GM19324 (cell line): ENCODE results near the gene NAALAD2.
"Not testable (repeated sequence)": the region's sequence is repeated elsewhere in the genome, so short reads cannot be mapped to it uniquely, and the experiment has no call there.

Experiments
- ATAC-seq: cut with Tn5 transposase; IDR thresholded peaks from one replicate; pipeline ENCODE4 v1.9.1; 2021; ENCODE audit warnings: mild to moderate bottlenecking, moderate library complexity; ENCODE audit not compliant: unreplicated experiment, low FRiP score

Gene NAALAD2

DNA sequence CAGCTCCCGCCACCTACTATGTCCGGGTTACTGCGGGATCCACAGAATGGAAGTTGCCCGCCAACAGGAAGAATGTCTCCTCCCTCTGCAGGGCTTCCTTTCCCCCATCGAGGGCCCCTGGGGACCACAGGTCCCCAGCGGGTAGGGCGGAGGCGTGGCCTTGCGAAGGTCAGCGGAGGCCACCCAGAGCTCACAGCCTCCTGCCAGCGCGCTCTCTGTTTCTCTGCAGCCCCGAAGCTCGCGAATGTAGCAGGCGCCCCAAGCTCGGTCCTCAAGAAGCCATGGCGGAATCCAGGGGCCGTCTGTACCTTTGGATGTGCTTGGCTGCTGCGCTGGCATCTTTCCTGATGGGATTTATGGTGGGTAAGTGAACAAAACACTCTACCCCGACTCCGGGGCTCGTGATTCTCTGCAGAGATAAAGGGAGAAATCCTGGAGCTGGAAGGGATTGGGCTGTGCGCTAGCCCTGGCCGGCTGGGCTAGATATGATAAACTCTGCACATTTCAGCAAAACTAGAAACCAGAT, at the start of gene NAALAD2:
Gene NAALAD2, plus strand, starts transcription at position 186 of the 526 bp plus-strand sequence. Its CDS starts 96 bp downstream, at position 282.
- ATAC-seq: peak; percentile 73

DNA sequence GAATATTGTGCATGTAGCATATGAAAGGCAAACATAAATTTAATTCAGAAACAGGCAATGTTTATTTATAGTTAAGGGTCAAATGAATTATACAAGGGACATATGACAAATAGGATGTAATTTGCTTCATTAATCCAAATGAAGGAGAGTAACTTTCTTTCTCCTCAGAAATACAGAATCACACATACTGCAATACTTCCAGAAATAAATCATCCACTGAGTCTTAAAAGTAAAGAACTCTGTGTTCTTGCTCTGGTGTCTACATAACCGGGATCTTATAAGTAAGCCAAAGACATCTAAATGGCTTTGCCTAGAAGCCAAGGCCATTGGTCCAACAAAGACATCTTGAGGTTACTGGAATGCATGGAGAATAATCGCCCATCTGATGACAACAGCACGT, 48.8 kb upstream of the NAALAD2 start, which contains the start of gene UBTFL1:
Gene UBTFL1, plus strand, starts transcription at position 301 of the 400 bp plus-strand sequence. Its CDS starts 0 bp downstream, at position 301.
- not testable (repeated sequence) for ATAC-seq

DNA sequence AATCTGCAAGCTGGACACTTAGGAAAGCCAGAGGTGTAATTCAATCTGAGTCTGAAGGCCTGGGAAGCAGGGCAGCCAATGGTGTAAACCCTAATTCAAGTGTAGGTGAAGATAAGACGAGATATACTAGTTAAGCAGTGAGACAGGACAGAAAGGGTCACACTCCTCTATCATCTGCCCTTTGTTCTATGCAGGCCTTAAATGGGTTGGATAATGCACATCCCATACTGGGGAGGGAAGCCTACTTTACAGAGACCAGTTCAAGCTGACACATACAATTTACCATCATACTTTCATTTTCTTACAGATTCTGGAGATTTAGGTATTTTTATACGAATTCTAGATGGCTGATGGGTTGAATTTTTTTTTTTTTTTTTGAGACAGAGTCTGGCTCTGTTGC, 45.7 kb upstream of the NAALAD2 start:
- ATAC-seq: not testable (repeated sequence)

- ATAC-seq: not testable (repeated sequence)
These were observed 39.1 kb upstream of the NAALAD2 start for GRCh38 chr11:90095230-90095924.

DNA sequence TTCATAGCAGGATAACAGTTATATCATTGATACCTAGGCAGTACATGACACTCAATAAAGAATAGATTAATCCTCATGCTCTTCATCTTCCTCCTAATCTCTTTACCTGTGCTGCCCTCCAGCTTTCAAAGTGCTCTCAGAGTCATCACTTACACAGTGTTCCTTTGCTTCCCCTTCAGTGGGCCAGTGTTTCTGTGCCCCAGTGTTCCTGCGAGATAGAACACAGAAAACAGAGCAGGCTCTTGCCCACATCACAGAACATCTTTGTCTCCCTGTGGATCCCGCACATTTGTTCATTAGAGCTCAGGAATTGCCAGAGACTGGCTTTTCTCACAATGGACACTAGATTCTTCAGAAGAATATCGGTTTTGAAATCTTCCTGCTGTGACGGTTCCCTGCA, 36.2 kb upstream of the NAALAD2 start:
- not testable (repeated sequence) for ATAC-seq

- no peak for ATAC-seq
These were observed 34.0 kb upstream of the NAALAD2 start for GRCh38 chr11:90100431-90100830.

GRCh38 chr11:90113541-90113940, 20.9 kb upstream of the NAALAD2 start:
- no peak for ATAC-seq

- ATAC-seq: no peak
These were observed 14.3 kb upstream of the NAALAD2 start for GRCh38 chr11:90120191-90120590.

- ATAC-seq: no peak
These were observed 10.1 kb upstream of the NAALAD2 start for GRCh38 chr11:90124371-90124770.

GRCh38 chr11:90124946-90125345, 9.5 kb upstream of the NAALAD2 start:
- no peak for ATAC-seq

DNA sequence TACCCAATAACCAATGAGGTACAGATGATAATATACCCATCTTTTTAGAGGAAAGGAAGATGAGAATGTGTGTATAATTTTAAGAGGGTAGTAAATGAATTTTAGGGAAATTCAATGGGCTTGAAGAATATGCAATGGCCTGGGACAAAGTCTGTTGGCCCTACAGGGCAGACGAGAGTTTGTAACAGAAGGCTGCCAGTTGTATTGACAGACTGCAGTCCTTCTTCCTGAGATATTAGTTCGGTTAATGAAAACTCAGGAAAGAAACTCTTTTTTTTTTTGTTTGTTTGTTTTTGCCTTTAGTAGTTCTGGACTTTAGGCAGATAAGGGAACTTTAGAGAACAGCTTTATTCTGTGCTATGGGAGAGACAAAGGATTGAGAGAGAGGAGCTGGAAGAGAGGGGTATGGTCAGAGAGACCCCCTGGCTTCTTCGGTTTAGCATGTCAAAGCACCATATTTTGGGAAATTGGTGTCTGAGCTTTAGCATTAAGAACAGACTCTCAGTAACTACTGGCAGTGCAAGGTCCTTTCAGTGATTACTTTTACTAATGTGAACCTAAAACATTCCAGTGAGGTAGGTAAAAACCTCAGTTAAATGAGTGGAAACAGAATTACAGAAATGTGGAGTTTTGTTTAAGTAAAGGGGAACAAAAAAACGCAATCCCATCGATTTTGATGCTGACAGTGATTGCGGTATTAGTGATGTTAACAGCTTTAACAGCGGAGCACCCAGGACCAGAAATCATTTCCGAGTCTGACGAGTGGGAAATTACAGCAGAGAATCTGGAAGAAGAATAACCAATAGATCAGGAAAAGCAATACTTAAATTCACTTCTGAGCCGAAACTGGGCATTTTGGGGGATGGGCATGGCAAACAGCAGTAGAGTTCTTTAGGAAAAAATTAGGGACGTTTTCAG, 644 bp upstream of the NAALAD2 start:
- ATAC-seq: no peak

- ATAC-seq: no peak
These were observed 553 bp downstream of the NAALAD2 start for GRCh38 chr11:90135016-90135415.

DNA sequence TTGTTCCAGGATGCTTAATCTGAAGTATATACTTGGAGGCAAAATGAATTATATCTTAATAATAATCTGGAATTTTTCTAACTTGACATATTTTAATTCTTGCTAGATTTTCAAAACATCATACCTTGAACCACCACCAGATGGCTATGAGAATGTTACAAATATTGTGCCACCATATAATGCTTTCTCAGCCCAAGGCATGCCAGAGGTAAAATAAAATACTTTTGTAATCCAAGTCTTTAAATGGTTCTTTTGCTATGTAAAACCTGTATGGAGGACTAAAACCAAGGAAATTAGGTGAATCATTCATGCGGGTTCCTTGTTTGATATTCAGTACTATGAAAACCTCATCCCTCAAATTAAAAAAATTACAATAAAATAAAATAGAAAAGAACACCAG, 14.4 kb downstream of the NAALAD2 start:
- ATAC-seq: no peak

DNA sequence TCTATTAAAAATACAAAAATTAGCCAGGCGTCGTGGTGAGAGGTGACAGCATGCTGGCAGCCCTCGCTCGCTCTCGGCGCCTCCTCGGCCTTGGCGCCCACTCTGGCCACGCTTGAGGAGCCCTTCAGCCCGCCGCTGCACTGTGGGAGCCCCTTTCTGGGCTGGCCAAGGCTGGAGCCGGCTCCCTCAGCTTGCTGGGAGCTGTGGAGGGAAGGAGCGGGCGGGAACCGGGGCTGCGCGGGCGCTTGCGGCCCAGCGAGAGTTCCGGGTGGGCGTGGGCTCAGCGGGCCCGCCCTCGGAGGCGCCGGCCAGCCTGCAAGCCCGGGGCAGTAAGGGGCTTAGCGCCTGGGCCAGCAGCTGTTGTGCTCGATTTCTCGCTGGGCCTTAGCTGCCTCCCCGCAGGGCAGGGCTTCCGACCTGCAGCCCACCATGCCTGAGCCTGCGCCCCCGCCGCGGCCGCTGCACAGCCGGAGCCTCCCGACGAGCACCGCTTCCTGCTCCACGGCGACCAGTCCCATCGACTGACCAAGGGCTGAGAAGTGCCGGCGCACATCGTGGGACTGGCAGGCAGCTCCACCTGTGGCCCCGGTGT, 32.6 kb downstream of the NAALAD2 start:
- ATAC-seq: not testable (repeated sequence)

DNA sequence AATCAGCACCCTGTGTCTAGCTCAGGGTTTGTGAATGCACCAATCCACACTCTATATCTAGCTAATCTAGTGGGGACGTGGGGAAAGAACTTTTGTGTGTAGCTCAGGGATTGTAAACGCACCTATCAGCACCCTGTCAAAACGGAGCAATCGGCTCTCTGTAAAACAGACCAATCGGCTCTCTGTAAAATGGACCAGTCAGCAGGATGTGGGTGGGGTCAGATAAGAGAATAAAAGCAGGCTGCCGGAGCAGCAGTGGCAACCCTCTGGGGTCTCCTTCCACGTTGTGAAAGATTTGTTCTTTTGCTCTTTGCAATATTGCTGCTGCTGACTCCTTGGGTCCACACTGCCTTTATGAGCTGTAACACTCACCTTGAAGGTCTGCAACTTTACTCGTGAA, 33.2 kb downstream of the NAALAD2 start:
- ATAC-seq: not testable (repeated sequence)

DNA sequence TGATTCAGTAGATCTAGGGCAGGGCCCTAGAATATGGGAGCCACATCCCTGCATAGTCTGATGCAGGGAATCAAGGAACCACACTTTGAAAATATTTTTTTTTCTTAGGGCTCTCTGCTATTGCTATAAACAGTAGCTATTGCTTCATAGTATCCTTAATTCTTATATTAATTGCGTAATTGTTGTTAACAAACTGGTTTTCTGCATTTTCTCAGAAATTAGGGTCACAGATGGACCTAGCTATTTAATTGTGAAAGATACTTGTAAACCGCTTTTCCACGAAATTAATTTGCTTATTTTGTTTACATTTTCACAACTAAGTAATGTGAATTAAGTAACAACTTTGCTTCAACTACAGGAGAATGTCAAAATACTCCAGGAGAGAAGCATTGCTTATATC, 34.1 kb downstream of the NAALAD2 start:
- no peak for ATAC-seq

DNA sequence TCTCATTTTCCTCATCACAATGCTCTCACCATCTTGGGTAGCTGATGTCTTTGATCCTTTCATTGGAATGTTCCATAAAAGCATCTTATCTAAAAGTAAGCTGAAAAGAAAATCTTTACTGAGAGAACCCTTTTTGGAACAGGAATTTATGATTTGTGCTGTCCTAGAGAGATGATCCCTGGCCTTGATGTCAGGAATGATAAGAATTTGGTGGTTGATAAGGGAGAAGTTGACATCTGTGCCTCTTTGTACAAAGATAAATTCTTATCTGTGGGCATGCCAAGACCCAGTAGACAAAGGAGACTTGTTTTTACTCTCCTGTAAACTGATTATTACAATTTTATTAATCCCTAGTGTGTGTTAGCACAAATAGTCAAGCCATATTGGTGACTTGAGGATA, 36.9 kb downstream of the NAALAD2 start:
- ATAC-seq: no peak

DNA sequence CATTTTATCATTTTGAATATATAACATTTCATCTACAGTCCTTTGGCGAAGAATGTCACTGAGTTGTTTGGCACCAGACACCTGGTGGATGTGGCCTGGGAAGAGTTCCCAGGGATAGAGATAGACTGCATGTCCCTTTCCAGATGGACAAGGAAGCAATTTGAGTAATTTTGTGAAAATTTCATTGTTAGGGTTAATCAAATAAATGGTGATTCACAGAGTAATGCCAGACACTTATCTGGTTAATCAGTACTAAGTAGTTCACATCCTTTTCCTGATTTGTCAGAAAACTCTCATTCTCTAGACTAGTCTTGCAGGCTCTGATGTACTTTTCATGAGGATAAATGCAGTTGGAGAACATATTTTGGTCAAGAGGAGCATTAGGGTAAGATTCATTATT, 41.6 kb downstream of the NAALAD2 start:
- no peak for ATAC-seq

DNA sequence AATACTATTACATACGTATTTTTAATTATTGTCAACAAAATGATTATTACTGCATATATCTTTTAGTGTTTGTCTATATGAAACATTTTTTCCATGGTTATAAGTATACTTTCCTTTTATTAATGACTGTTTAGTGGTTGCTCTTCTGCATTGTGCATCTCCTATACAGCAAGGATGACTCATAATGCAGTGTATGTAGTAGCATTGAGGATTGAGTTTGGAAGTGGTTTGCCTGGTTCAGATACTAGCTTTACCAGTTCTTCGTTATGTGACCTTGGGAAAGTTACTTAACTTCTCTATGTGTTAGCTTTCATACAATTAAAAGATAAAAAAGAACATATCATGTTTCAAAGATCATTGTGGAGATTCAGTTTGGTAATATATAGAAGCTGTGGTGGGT, 44.3 kb downstream of the NAALAD2 start:
- no peak for ATAC-seq

DNA sequence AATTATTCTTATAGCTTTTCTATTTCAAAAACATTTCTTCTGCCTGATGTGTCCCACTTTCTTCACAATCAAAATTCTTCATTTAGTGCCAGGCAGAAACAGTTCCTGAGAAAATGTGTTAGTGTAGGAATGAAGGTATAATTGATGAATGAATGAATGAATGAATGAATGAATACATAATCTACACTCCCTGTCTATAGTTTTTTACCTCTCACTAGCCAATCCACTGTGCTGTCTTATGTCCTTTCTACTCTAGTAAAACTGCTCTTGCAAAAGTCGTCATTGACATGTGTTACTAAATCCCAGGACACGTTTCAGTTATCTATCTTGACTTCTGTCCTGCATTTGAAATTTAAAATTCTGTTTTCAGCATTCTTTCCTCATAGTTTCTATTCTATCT, 45.5 kb downstream of the NAALAD2 start:
- no peak for ATAC-seq

- no peak for ATAC-seq
These were observed 53.4 kb downstream of the NAALAD2 start for GRCh38 chr11:90187839-90188238.
